Keratinocyte (primary cell): ENCODE measurements around the gene KDELR1.
A peak's percentile ranks its signal among the peaks of the same experiment; 100 is the strongest.

ENCODE experiments used
- CTCF ChIP-seq, 3 experiments: IDR thresholded peaks in 1 of 3; conservative IDR thresholded peaks in 1 of 3; optimal IDR thresholded peaks in 1 of 3; 2 replicates in 2 of 3; 3 replicates in 1 of 3; pipeline versions ENCODE3 to v1.5.1; 2011; ENCODE audit warnings: low read length in 3 of 3, mild to moderate bottlenecking in 3 of 3, moderate library complexity in 2 of 3, control low read depth in 1 of 3, inconsistent platforms in 1 of 3; ENCODE audit not compliant: insufficient read depth in 2 of 3; ENCODE audit errors: extremely low read depth in 1 of 3
- EZH2 ChIP-seq: IDR thresholded peaks from one replicate; pipeline ENCODE4 v1.6.1; 2012; ENCODE audit warnings: inconsistent platforms, mild to moderate bottlenecking, low read length, moderate library complexity

GRCh38 chr19:48390188-48391099 lies 907 bp downstream of the KDELR1 start:
- TF ChIP-seq CTCF (optimal IDR thresholded peaks at IDR 0.05 in 1 of 3, IDR thresholded peaks at IDR 0.05 in 1 of 3, conservative IDR thresholded peaks at IDR 0.05 in 1 of 3; ENCODE audit: extremely low read depth in 1 of 3, insufficient read depth in 2 of 3, low read length in 3 of 3) (peak; percentile 47 to 90 (median 68)), EZH2 (no peak)
